Measurements from ENCODE around the gene HLA-DQB1.

GRCh38 chr6:32622545-32623401 is 43.7 kb downstream of the HLA-DQB1 start:
- TF ChIP-seq CTCF (conservative IDR thresholded peaks at IDR 0.05 in 1 of 2, IDR thresholded peaks at IDR 0.05 in 1 of 2; ENCODE audit: low read depth in 1 of 2, low read length in 2 of 2): peak in 1 of 2 donors; percentile 40
- TF ChIP-seq EZH2 (IDR thresholded peaks at IDR 0.05; ENCODE audit: low read length, missing control alignments): no peak

Data from fibroblast of lung (primary cell).